ENCODE data around the gene TMEM132E. TPM values are rescaled to one million over a fixed set of nuclear protein-coding genes. Genes with fewer than 3 reads are reported as not detected.
A peak's percentile ranks its signal among the peaks of the same experiment; 100 is the strongest.
"Not testable (repeated sequence)": the region's sequence is repeated elsewhere in the genome, so short reads cannot be mapped to it uniquely, and the experiment has no call there.

TMEM132E gene
- not detected in 2 replicates for total RNA-seq

- Histone ChIP-seq H3K4me3 (ENCODE audit: low read depth, low read length) (peak within 1 kb of the TSS; percentile 9), H3K27me3 (ENCODE audit: control insufficient read depth, insufficient read depth, low read length) (peaks cover 52% of the 10 kb centered on the region), H3K36me3 (ENCODE audit: control insufficient read depth, insufficient read depth, low read length) (no peaks in the 10 kb centered on the region)
- no peak for TF ChIP-seq CTCF (IDR thresholded peaks at IDR 0.05; ENCODE audit: insufficient read depth, low read length, severe bottlenecking)
- FAIRE-seq = no peak
- no peak for DNase-seq (ENCODE audit: low read depth)
Observed at GRCh38 chr17:34579017-34579946, at the start of gene TMEM132E. Gene TMEM132E, plus strand, starts transcription at chr17:34579582. Its CDS starts 1,495 bp downstream, at chr17:34581077.

GRCh38 chr17:34530918-34531317 is 48.5 kb upstream of the TMEM132E start:
- FAIRE-seq = no peak
- H3K4me3 ChIP-seq (ENCODE audit: low read depth, low read length) = no peak overlapping the region
- H3K27me3 ChIP-seq (ENCODE audit: control insufficient read depth, insufficient read depth, low read length) = no peaks in the 10 kb centered on the region
- no peak for TF ChIP-seq CTCF (IDR thresholded peaks at IDR 0.05; ENCODE audit: insufficient read depth, low read length, severe bottlenecking)
- H3K36me3 ChIP-seq (ENCODE audit: control insufficient read depth, insufficient read depth, low read length) = no peaks in the 10 kb centered on the region
- DNase-seq (ENCODE audit: low read depth) = no peak

- no peak for TF ChIP-seq CTCF (IDR thresholded peaks at IDR 0.05; ENCODE audit: insufficient read depth, low read length, severe bottlenecking)
- FAIRE-seq (no peak), DNase-seq (ENCODE audit: low read depth) (no peak)
- H3K4me3 ChIP-seq (ENCODE audit: low read depth, low read length) = no peak overlapping the region
- H3K27me3 ChIP-seq (ENCODE audit: control insufficient read depth, insufficient read depth, low read length) = no peaks in the 10 kb centered on the region
- no peaks in the 10 kb centered on the region for H3K36me3 ChIP-seq (ENCODE audit: control insufficient read depth, insufficient read depth, low read length)
Observed at GRCh38 chr17:34532281-34533065, 46.9 kb upstream of the TMEM132E start.

GRCh38 chr17:34533806-34534527 is 45.4 kb upstream of the TMEM132E start:
- FAIRE-seq = no peak
- H3K36me3 ChIP-seq (ENCODE audit: control insufficient read depth, insufficient read depth, low read length) = no peaks in the 10 kb centered on the region
- no peak for DNase-seq (ENCODE audit: low read depth)
- no peak for TF ChIP-seq CTCF (IDR thresholded peaks at IDR 0.05; ENCODE audit: insufficient read depth, low read length, severe bottlenecking)
- H3K4me3 ChIP-seq (ENCODE audit: low read depth, low read length) = no peak overlapping the region
- H3K27me3 ChIP-seq (ENCODE audit: control insufficient read depth, insufficient read depth, low read length) = no peaks in the 10 kb centered on the region

GRCh38 chr17:34537445-34537844 is 41.9 kb upstream of the TMEM132E start:
- Histone ChIP-seq H3K27me3 (ENCODE audit: control insufficient read depth, insufficient read depth, low read length) (no peaks in the 10 kb centered on the region), H3K36me3 (ENCODE audit: control insufficient read depth, insufficient read depth, low read length) (no peaks in the 10 kb centered on the region), H3K4me3 (ENCODE audit: low read depth, low read length) (no peak overlapping the region)
- TF ChIP-seq CTCF (IDR thresholded peaks at IDR 0.05; ENCODE audit: insufficient read depth, low read length, severe bottlenecking) = no peak
- DNase-seq (ENCODE audit: low read depth) (no peak), FAIRE-seq (no peak)

- H3K36me3 ChIP-seq (ENCODE audit: control insufficient read depth, insufficient read depth, low read length); FAIRE-seq; H3K4me3 ChIP-seq (ENCODE audit: low read depth, low read length); DNase-seq (ENCODE audit: low read depth); H3K27me3 ChIP-seq (ENCODE audit: control insufficient read depth, insufficient read depth, low read length): not testable (repeated sequence)
Observed at GRCh38 chr17:34538582-34538981, 40.8 kb upstream of the TMEM132E start.

Data from bronchial epithelial cell (primary cell).